Body of pancreas (tissue), 4 donors: Measurements from ENCODE around the gene TBC1D4.

Experiments
- POLR2A ChIP-seq, 3 donors: fragments of 450-650 bp; IDR thresholded peaks; one replicate each; pipeline ENCODE4 v1.6.1; 2016; ENCODE audit warnings: antibody characterized with exemption in 3 of 3, mild to moderate bottlenecking in 2 of 3
- TF ChIP-seq, protein P1 (sequence below), 7 experiments: fragments of 450-650 bp in 4 of 7; fragments of 200-600 bp in 3 of 7; sonication (generic) in 3 of 7; IDR thresholded peaks; one replicate each; pipeline ENCODE4 v1.5.1; 2016 to 2019; ENCODE audit warnings: antibody characterized with exemption in 7 of 7

DNA sequence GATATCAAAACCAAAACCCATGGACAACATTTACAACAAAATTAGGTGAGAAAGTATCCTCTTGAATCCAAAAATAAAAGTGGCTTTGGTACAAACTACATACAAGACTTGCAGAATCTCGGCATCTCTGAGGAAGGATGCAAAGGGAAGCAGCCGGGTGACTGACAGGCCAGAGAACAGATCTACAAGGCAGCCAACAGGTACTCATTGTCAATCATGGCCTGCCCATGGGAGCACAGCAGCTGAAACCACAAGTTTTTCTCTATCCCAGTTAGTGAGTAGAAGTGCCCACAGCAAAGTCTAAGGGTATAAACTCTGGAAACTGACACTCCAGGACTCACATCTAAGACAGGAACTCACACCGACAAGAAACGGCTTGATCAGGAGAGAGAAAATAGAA, 74.5 kb downstream of the TBC1D4 start:
- TF ChIP-seq, protein P1, sequence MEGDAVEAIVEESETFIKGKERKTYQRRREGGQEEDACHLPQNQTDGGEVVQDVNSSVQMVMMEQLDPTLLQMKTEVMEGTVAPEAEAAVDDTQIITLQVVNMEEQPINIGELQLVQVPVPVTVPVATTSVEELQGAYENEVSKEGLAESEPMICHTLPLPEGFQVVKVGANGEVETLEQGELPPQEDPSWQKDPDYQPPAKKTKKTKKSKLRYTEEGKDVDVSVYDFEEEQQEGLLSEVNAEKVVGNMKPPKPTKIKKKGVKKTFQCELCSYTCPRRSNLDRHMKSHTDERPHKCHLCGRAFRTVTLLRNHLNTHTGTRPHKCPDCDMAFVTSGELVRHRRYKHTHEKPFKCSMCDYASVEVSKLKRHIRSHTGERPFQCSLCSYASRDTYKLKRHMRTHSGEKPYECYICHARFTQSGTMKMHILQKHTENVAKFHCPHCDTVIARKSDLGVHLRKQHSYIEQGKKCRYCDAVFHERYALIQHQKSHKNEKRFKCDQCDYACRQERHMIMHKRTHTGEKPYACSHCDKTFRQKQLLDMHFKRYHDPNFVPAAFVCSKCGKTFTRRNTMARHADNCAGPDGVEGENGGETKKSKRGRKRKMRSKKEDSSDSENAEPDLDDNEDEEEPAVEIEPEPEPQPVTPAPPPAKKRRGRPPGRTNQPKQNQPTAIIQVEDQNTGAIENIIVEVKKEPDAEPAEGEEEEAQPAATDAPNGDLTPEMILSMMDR (IDR thresholded peaks at IDR 0.05) = no peak
- no peak for TF ChIP-seq POLR2A (IDR thresholded peaks at IDR 0.05)
